Prostate gland (tissue), 2 donors: Measurements from ENCODE around the gene IFT81.

ENCODE experiments used
- POLR2A ChIP-seq: fragments of 450-650 bp; IDR thresholded peaks from one replicate; pipeline ENCODE4 v1.6.1; 2016; ENCODE audit warnings: antibody characterized with exemption, mild to moderate bottlenecking
- TF ChIP-seq, protein P1 (sequence below), 4 experiments: fragments of 200-600 bp in 2 of 4; fragments of 450-650 bp in 2 of 4; sonication (generic) in 2 of 4; IDR thresholded peaks; 1 replicate in 3 of 4; 2 replicates in 1 of 4; pipeline ENCODE4 v1.5.1; 2016 to 2019; ENCODE audit warnings: antibody characterized with exemption in 4 of 4, mild to moderate bottlenecking in 2 of 4, moderate library complexity in 2 of 4

DNA sequence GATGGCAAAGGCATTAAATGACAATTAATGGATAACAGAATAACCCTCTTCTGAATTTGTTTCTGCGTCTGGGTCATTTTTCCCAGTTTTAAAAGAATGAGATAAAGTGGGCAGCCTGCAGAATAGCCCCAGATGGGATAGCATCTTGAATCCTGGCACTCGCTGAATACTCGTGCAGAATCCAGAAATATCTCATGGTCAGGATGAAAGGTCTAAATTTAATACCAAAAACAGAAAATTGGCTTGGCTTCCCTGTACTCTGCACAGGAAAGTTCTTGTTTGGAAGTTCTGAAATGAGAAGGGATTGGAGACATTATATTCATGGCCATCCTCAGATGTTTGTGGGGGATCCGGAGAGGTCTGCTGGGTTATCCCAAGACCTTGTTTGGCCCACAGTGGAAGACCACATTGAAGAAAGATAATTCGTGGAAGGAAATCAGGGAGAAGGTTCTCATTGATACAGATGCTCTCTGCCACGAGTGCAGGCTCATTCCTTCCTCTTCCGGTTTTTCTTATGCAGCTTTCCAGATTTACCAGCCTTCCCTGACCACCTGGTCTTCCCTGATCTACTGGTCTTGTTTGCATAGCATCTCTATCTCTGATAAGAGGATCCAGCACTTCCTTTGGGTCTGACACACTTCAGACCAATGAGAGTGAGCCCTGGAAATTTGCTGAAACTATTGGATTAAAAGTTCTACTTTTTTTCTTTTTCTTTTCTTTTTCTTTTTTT lies 6.0 kb upstream of the IFT81 start:
- TF ChIP-seq, protein P1, sequence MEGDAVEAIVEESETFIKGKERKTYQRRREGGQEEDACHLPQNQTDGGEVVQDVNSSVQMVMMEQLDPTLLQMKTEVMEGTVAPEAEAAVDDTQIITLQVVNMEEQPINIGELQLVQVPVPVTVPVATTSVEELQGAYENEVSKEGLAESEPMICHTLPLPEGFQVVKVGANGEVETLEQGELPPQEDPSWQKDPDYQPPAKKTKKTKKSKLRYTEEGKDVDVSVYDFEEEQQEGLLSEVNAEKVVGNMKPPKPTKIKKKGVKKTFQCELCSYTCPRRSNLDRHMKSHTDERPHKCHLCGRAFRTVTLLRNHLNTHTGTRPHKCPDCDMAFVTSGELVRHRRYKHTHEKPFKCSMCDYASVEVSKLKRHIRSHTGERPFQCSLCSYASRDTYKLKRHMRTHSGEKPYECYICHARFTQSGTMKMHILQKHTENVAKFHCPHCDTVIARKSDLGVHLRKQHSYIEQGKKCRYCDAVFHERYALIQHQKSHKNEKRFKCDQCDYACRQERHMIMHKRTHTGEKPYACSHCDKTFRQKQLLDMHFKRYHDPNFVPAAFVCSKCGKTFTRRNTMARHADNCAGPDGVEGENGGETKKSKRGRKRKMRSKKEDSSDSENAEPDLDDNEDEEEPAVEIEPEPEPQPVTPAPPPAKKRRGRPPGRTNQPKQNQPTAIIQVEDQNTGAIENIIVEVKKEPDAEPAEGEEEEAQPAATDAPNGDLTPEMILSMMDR (IDR thresholded peaks at IDR 0.05), result no peak
- no peak for TF ChIP-seq POLR2A
